HEK293 (cell line): ENCODE data around the gene STK11.

ENCODE experiments used
- ZBTB11 ChIP-seq: fragments of 450-650 bp; formaldehyde crosslinking; conservative IDR thresholded peaks from 2 replicates; pipeline ENCODE4 v1.5.1; 2016; ENCODE audit warnings: low read depth, missing biosample characterization, missing genetic modification characterization
- ZNF302 ChIP-seq: fragments of 450-650 bp; formaldehyde crosslinking; IDR thresholded peaks from 2 replicates; pipeline ENCODE4 v1.5.1; 2016; ENCODE audit warnings: missing biosample characterization, missing genetic modification characterization, low read depth
- ZNF704 ChIP-seq: fragments of 450-650 bp; formaldehyde crosslinking; IDR thresholded peaks from 2 replicates; pipeline ENCODE4 v1.5.1; 2016; ENCODE audit warnings: missing biosample characterization, missing genetic modification characterization
- TF ChIP-seq, protein P1 (sequence below): fragments of 450-650 bp; formaldehyde crosslinking; IDR thresholded peaks from 2 replicates; pipeline ENCODE4 v1.5.1; 2016; ENCODE audit warnings: missing biosample characterization, missing genetic modification characterization
- TF ChIP-seq, protein P2 (sequence below): fragments of 450-650 bp; formaldehyde crosslinking; IDR thresholded peaks from 2 replicates; pipeline ENCODE4 v1.5.1; 2016; ENCODE audit warnings: missing biosample characterization, missing genetic modification characterization

GRCh38 chr19:1189419-1189818 is 16.2 kb upstream of the STK11 start:
- TF ChIP-seq ZNF704 (tag by site-specific recombination) = no peak
- TF ChIP-seq ZNF302 (tag by site-specific recombination) = no peak
- TF ChIP-seq, protein P1, sequence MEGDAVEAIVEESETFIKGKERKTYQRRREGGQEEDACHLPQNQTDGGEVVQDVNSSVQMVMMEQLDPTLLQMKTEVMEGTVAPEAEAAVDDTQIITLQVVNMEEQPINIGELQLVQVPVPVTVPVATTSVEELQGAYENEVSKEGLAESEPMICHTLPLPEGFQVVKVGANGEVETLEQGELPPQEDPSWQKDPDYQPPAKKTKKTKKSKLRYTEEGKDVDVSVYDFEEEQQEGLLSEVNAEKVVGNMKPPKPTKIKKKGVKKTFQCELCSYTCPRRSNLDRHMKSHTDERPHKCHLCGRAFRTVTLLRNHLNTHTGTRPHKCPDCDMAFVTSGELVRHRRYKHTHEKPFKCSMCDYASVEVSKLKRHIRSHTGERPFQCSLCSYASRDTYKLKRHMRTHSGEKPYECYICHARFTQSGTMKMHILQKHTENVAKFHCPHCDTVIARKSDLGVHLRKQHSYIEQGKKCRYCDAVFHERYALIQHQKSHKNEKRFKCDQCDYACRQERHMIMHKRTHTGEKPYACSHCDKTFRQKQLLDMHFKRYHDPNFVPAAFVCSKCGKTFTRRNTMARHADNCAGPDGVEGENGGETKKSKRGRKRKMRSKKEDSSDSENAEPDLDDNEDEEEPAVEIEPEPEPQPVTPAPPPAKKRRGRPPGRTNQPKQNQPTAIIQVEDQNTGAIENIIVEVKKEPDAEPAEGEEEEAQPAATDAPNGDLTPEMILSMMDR (tag by site-specific recombination) = no peak
- TF ChIP-seq, protein P2, sequence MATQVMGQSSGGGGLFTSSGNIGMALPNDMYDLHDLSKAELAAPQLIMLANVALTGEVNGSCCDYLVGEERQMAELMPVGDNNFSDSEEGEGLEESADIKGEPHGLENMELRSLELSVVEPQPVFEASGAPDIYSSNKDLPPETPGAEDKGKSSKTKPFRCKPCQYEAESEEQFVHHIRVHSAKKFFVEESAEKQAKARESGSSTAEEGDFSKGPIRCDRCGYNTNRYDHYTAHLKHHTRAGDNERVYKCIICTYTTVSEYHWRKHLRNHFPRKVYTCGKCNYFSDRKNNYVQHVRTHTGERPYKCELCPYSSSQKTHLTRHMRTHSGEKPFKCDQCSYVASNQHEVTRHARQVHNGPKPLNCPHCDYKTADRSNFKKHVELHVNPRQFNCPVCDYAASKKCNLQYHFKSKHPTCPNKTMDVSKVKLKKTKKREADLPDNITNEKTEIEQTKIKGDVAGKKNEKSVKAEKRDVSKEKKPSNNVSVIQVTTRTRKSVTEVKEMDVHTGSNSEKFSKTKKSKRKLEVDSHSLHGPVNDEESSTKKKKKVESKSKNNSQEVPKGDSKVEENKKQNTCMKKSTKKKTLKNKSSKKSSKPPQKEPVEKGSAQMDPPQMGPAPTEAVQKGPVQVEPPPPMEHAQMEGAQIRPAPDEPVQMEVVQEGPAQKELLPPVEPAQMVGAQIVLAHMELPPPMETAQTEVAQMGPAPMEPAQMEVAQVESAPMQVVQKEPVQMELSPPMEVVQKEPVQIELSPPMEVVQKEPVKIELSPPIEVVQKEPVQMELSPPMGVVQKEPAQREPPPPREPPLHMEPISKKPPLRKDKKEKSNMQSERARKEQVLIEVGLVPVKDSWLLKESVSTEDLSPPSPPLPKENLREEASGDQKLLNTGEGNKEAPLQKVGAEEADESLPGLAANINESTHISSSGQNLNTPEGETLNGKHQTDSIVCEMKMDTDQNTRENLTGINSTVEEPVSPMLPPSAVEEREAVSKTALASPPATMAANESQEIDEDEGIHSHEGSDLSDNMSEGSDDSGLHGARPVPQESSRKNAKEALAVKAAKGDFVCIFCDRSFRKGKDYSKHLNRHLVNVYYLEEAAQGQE (tag by site-specific recombination) = no peak
- no peak for TF ChIP-seq ZBTB11 (tag by site-specific recombination)
